Thyroid gland (tissue), 4 donors: ENCODE results near the gene ATF5. TPM values are rescaled to one million over a fixed set of nuclear protein-coding genes. Genes with fewer than 3 reads are reported as not detected.

ENCODE experiments used
- DNase-seq, 2 donors: peaks; one replicate each; pipeline ENCODE4 v3.0.0-alpha.2; 2019
- H3K27ac ChIP-seq, 3 donors: fragments of 200-600 bp; sonication (generic); 1 replicate in 2 of 3; 2 replicates in 1 of 3; pipeline ENCODE4 v1.5.1; 2016 to 2019; ENCODE audit warnings: mild to moderate bottlenecking in 1 of 3, moderate library complexity in 1 of 3
- H3K27me3 ChIP-seq: fragments of 200-600 bp; sonication (generic); one replicate; pipeline ENCODE4 v1.5.1; 2019
- H3K36me3 ChIP-seq, 2 donors: fragments of 200-600 bp; sonication (generic); one replicate each; pipeline ENCODE4 v1.5.1; 2016 to 2019
- H3K4me1 ChIP-seq, 2 donors: fragments of 200-600 bp; sonication (generic); one replicate each; pipeline ENCODE4 v1.5.1; 2017 to 2019
- H3K4me3 ChIP-seq, 3 donors: fragments of 200-600 bp; sonication (generic); replicated peaks in 1 of 3; 1 replicate in 2 of 3; 2 replicates in 1 of 3; pipeline ENCODE4 v1.5.1; 2016; ENCODE audit warnings: mild to moderate bottlenecking in 1 of 3
- H3K9me3 ChIP-seq: fragments of 200-600 bp; sonication (generic); one replicate; pipeline ENCODE4 v1.5.1; 2017
- CTCF ChIP-seq, 6 experiments: fragments of 200-600 bp in 3 of 6; fragments of 450-650 bp in 3 of 6; sonication (generic) in 3 of 6; IDR thresholded peaks; one replicate each; pipeline ENCODE4 v1.5.1; 2016 to 2019; ENCODE audit warnings: antibody characterized with exemption in 6 of 6, mild to moderate bottlenecking in 2 of 6, inconsistent platforms in 1 of 6, moderate library complexity in 1 of 6
- POLR2A ChIP-seq, 2 donors: fragments of 450-650 bp; IDR thresholded peaks; one replicate each; pipeline ENCODE4 v1.6.1; 2017; ENCODE audit warnings: antibody characterized with exemption in 2 of 2, mild to moderate bottlenecking in 2 of 2, moderate library complexity in 1 of 2
- WGBS, 2 donors: methylation state at CpG; one replicate each; pipeline ENCODE4 v1.1.5; 2017; 5-methylcytosine and 5-hydroxymethylcytosine counted together
- intact Hi-C: fragments of 100-400 bp; cut with DNase I; formaldehyde crosslinking; loops from one replicate; pipeline ENCODE4 v1.15.1; 2023
- total RNA-seq, 4 donors: library from RNA; depleted of rRNA; stranded (reverse); fragments of >200 nt; gene quantifications; one replicate each; pipeline ENCODE4 v1.2.3, GENCODE V29; 2016

Gene ATF5
- total RNA-seq, 4 donors from 2014 or later, result 6.3 to 17.9 (median 8.0) TPM

GRCh38 chr19:49916839-49917733 is 11.9 kb upstream of the ATF5 start:
- Histone ChIP-seq H3K27me3 (no peaks in the 10 kb centered on the region), H3K27ac (no peak overlapping the region), H3K36me3 (no peaks in the 10 kb centered on the region), H3K9me3 (no peaks in the 10 kb centered on the region), H3K4me3 (no peak overlapping the region), H3K4me1 (peaks cover 0 to 8% of the 10 kb centered on the region in 2 donors)
- intact Hi-C loops, result no loop called here
- DNase-seq, result no peak
- TF ChIP-seq CTCF (IDR thresholded peaks at IDR 0.05) (no peak), POLR2A (IDR thresholded peaks at IDR 0.05) (no peak)
- WGBS, 2 donors, result 80 to 81% methylated on average over 21 of the region's 21 CpGs

- Histone ChIP-seq H3K4me1 (no peaks in the 10 kb centered on the region), H3K27me3 (no peaks in the 10 kb centered on the region), H3K27ac (no peak overlapping the region), H3K9me3 (no peaks in the 10 kb centered on the region), H3K4me3 (no peak overlapping the region), H3K36me3 (peaks cover 0 to under 1% of the 10 kb centered on the region in 2 donors)
- whole genome bisulfite sequencing, 2 donors, result 90 to 96% methylated on average over 8 of the region's 8 CpGs
- TF ChIP-seq POLR2A (IDR thresholded peaks at IDR 0.05) (no peak), CTCF (IDR thresholded peaks at IDR 0.05) (no peak)
- no peak for DNase-seq
- intact Hi-C loops, result no loop called here
Observed at GRCh38 chr19:49918089-49918488, 10.9 kb upstream of the ATF5 start.

- 92 to 95% methylated on average over 24 of the region's 24 CpGs for WGBS, 2 donors
- peaks cover 4 to 10% of the 10 kb centered on the region in 2 donors for H3K36me3 ChIP-seq
- intact Hi-C loops, result no loop called here
Observed at GRCh38 chr19:49920624-49921363, 8.2 kb upstream of the ATF5 start.

GRCh38 chr19:49921871-49922795 is 6.9 kb upstream of the ATF5 start:
- intact Hi-C loops, result no loop called here
- no peak overlapping the region for H3K4me3 ChIP-seq
- H3K9me3 ChIP-seq, result no peaks in the 10 kb centered on the region
- H3K4me1 ChIP-seq, result peaks cover 0 to under 1% of the 10 kb centered on the region in 2 donors
- H3K36me3 ChIP-seq, result peaks cover 4 to 10% of the 10 kb centered on the region in 2 donors
- no peak for DNase-seq
- TF ChIP-seq POLR2A (IDR thresholded peaks at IDR 0.05) (no peak), CTCF (IDR thresholded peaks at IDR 0.05) (no peak)
- 92% methylated on average over 12 to 21 of the region's 22 CpGs for WGBS, 2 donors
- H3K27ac ChIP-seq, result no peak overlapping the region
- no peaks in the 10 kb centered on the region for H3K27me3 ChIP-seq

More at GRCh38 chr19:49920624-49921363, 8.2 kb upstream of the ATF5 start:
- TF ChIP-seq CTCF (IDR thresholded peaks at IDR 0.05) (no peak), POLR2A (IDR thresholded peaks at IDR 0.05) (no peak)
- no peaks in the 10 kb centered on the region for H3K4me1 ChIP-seq
- no peaks in the 10 kb centered on the region for H3K27me3 ChIP-seq
- no peaks in the 10 kb centered on the region for H3K9me3 ChIP-seq
- no peak overlapping the region for H3K4me3 ChIP-seq
- no peak for DNase-seq
- no peak overlapping the region for H3K27ac ChIP-seq
